ENCODE measurements around the gene PHACTR1.

PHACTR1 gene

GRCh38 chr6:12803486-12803885 is 86.9 kb downstream of the PHACTR1 start:
- DNase-seq (ENCODE audit: low read depth) = no peak

- DNase-seq (ENCODE audit: low read depth) = no peak
Observed at GRCh38 chr6:12804952-12805645, 88.5 kb downstream of the PHACTR1 start.

GRCh38 chr6:12806136-12806535 is 89.6 kb downstream of the PHACTR1 start:
- DNase-seq (ENCODE audit: low read depth) = no peak

- no peak for DNase-seq (ENCODE audit: low read depth)
Observed at GRCh38 chr6:12806796-12807195, 90.2 kb downstream of the PHACTR1 start.

GRCh38 chr6:12811519-12811918 is 95.0 kb downstream of the PHACTR1 start:
- no peak for DNase-seq (ENCODE audit: low read depth)

GRCh38 chr6:12813321-12813720 is 96.8 kb downstream of the PHACTR1 start:
- no peak for DNase-seq (ENCODE audit: low read depth)

- no peak for DNase-seq (ENCODE audit: low read depth)
Observed at GRCh38 chr6:12814015-12814414, 97.4 kb downstream of the PHACTR1 start.

- no peak for DNase-seq (ENCODE audit: low read depth)
Observed at GRCh38 chr6:12815089-12815488, 98.5 kb downstream of the PHACTR1 start.

GRCh38 chr6:12815884-12816600 is 99.5 kb downstream of the PHACTR1 start:
- no peak for DNase-seq (ENCODE audit: low read depth)

- DNase-seq (ENCODE audit: low read depth) = no peak
Observed at GRCh38 chr6:12818324-12818723, 101.8 kb downstream of the PHACTR1 start.

- no peak for DNase-seq (ENCODE audit: low read depth)
Observed at GRCh38 chr6:12823847-12824246, 107.3 kb downstream of the PHACTR1 start.

- no peak for DNase-seq (ENCODE audit: low read depth)
Observed at GRCh38 chr6:12826584-12826983, 110.0 kb downstream of the PHACTR1 start.

GRCh38 chr6:12827921-12828320 is 111.4 kb downstream of the PHACTR1 start:
- no peak for DNase-seq (ENCODE audit: low read depth)

- no peak for DNase-seq (ENCODE audit: low read depth)
Observed at GRCh38 chr6:12832226-12832735, 115.7 kb downstream of the PHACTR1 start.

- DNase-seq (ENCODE audit: low read depth) = no peak
Observed at GRCh38 chr6:12836009-12836408, 119.4 kb downstream of the PHACTR1 start.

- DNase-seq (ENCODE audit: low read depth) = no peak
Observed at GRCh38 chr6:12841619-12842018, 125.1 kb downstream of the PHACTR1 start.

GRCh38 chr6:12842114-12842513 is 125.5 kb downstream of the PHACTR1 start:
- DNase-seq (ENCODE audit: low read depth) = no peak

- DNase-seq (ENCODE audit: low read depth) = no peak
Observed at GRCh38 chr6:12842658-12843057, 126.1 kb downstream of the PHACTR1 start.

GRCh38 chr6:12844284-12845223 is 128.0 kb downstream of the PHACTR1 start:
- no peak for DNase-seq (ENCODE audit: low read depth)

GRCh38 chr6:12845224-12846004 is 128.8 kb downstream of the PHACTR1 start:
- no peak for DNase-seq (ENCODE audit: low read depth)

GRCh38 chr6:12848964-12849808 is 132.6 kb downstream of the PHACTR1 start:
- DNase-seq (ENCODE audit: low read depth) = no peak
